Activated CD4-positive, alpha-beta memory T cell treated with anti-CD3 and anti-CD28 coated beads, Interleukin-2, amount 10 ng/mL, durations not matched to agents 7 days and 5 days (primary cell): ENCODE results near the gene ALK. TPM values are rescaled to one million over a fixed set of nuclear protein-coding genes. Genes with fewer than 3 reads are reported as not detected.

ENCODE experiments used
- CTCF ChIA-PET: fragments of 350-600 bp; sonication (Branson Sonifier 250); formaldehyde crosslinking; loops from one replicate; lab custom pipeline; 2021; ENCODE audit warnings: antibody characterized with exemption, inconsistent platforms; lab: Charles Lee
- POLR2A ChIA-PET: fragments of 350-600 bp; sonication (Branson Sonifier 250); formaldehyde crosslinking; loops from one replicate; lab custom pipeline; 2021; ENCODE audit warnings: antibody characterized with exemption; lab: Charles Lee
- DNase-seq: peaks from one replicate; pipeline ENCODE4 v3.0.0-alpha.2; 2020
- H3K27ac Mint-ChIP-seq: one replicate; pipeline ENCODE4 v1.8.0; 2021; ENCODE audit warnings: mild to moderate bottlenecking, mixed read lengths
- H3K27me3 Mint-ChIP-seq: one replicate; pipeline ENCODE4 v1.8.0; 2021; ENCODE audit warnings: mixed read lengths
- H3K36me3 Mint-ChIP-seq: one replicate; pipeline ENCODE4 v1.8.0; 2021; ENCODE audit warnings: low read depth, mixed read lengths
- H3K4me1 Mint-ChIP-seq: one replicate; pipeline ENCODE4 v1.8.0; 2021; ENCODE audit warnings: mixed read lengths
- H3K4me3 Mint-ChIP-seq: one replicate; pipeline ENCODE4 v1.8.0; 2021; ENCODE audit warnings: mild to moderate bottlenecking, mixed read lengths
- H3K9me3 Mint-ChIP-seq: one replicate; pipeline ENCODE4 v1.8.0; 2021; ENCODE audit warnings: mixed read lengths
- total RNA-seq, 2 experiments: library from RNA; stranded (reverse); gene quantifications; one replicate each; pipeline ENCODE4 v1.2.3, GENCODE V29; 2021

The ALK gene
- total RNA-seq, 2 experiments from 2014 or later: not detected

DNA sequence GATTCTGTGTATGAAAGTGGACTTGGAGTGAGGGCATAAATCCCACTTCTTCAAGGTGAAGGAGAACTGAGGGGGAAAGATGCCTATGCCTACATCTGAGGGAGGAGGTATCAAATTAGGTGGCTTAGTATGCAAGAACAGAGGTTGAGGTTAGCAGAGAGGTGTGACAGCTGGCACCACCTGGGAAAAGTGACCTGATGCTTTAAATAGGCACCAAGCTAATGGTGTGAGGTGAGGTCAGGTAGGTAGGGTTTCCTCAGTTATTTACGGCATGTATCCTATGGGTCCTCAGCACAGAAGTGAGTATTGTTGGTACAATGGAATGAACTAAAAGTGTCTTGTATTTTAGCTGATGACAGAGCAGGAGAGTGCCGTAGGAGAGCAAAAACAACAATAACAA is 439.0 kb downstream of the ALK start:
- ChIA-PET CTCF (no interaction called here), POLR2A (no interaction called here)
- H3K4me1 Mint-ChIP-seq: no peaks in the 10 kb centered on the region
- no peak overlapping the region for H3K27ac Mint-ChIP-seq
- no peak for DNase-seq
- no peaks in the 10 kb centered on the region for H3K36me3 Mint-ChIP-seq
- no peaks in the 10 kb centered on the region for H3K9me3 Mint-ChIP-seq
- H3K4me3 Mint-ChIP-seq: no peak overlapping the region
- peaks cover 25% of the 10 kb centered on the region for H3K27me3 Mint-ChIP-seq

GRCh38 chr2:29481313-29481712 is 440.1 kb downstream of the ALK start:
- H3K36me3 Mint-ChIP-seq: no peaks in the 10 kb centered on the region
- no peak for DNase-seq
- peaks cover 22% of the 10 kb centered on the region for H3K27me3 Mint-ChIP-seq
- ChIA-PET CTCF (no interaction called here), POLR2A (no interaction called here)
- H3K9me3 Mint-ChIP-seq: no peaks in the 10 kb centered on the region
- H3K27ac Mint-ChIP-seq: no peak overlapping the region
- no peak overlapping the region for H3K4me3 Mint-ChIP-seq
- H3K4me1 Mint-ChIP-seq: no peaks in the 10 kb centered on the region

DNA sequence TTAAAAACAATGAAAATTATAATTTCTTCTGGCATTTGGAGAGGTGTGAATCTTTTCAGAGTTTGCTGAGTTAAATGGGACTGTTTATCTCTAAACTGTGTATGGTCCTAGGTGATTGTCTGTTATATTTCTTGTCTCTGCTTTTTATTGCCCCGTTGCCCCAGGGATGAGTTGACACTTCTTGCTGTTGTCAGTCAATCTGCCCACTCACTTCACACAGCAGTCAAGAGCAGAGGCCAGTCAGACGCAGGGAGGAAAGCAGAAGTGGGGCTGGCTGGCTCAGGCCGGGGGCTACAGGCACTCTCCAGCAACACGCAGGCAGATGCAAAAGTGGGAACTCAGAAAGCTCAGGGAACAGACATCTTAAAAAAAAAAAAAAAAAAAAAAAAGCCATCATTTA is 441.0 kb downstream of the ALK start:
- Mint-ChIP-seq H3K9me3 (no peaks in the 10 kb centered on the region), H3K27me3 (peaks cover 14% of the 10 kb centered on the region), H3K4me1 (no peaks in the 10 kb centered on the region), H3K36me3 (no peaks in the 10 kb centered on the region), H3K4me3 (no peak overlapping the region), H3K27ac (no peak overlapping the region)
- ChIA-PET CTCF (no interaction called here), POLR2A (no interaction called here)
- no peak for DNase-seq

GRCh38 chr2:29479401-29479800 is 442.0 kb downstream of the ALK start:
- DNase-seq: no peak
- Mint-ChIP-seq H3K4me1 (no peaks in the 10 kb centered on the region), H3K9me3 (no peaks in the 10 kb centered on the region), H3K27ac (no peak overlapping the region), H3K4me3 (no peak overlapping the region), H3K36me3 (no peaks in the 10 kb centered on the region), H3K27me3 (peaks cover 11% of the 10 kb centered on the region)
- ChIA-PET CTCF (no interaction called here), POLR2A (no interaction called here)

- no peaks in the 10 kb centered on the region for H3K9me3 Mint-ChIP-seq
- ChIA-PET POLR2A (no interaction called here), CTCF (no interaction called here)
- H3K4me3 Mint-ChIP-seq: no peak overlapping the region
- no peaks in the 10 kb centered on the region for H3K36me3 Mint-ChIP-seq
- no peak overlapping the region for H3K27ac Mint-ChIP-seq
- H3K27me3 Mint-ChIP-seq: peaks cover 11% of the 10 kb centered on the region
- no peak for DNase-seq
- no peaks in the 10 kb centered on the region for H3K4me1 Mint-ChIP-seq
Measured at GRCh38 chr2:29478641-29479040, 442.7 kb downstream of the ALK start.

GRCh38 chr2:29477186-29477585 is 444.2 kb downstream of the ALK start:
- CTCF ChIA-PET: no interaction called here
- no peaks in the 10 kb centered on the region for H3K4me1 Mint-ChIP-seq
- H3K9me3 Mint-ChIP-seq: no peaks in the 10 kb centered on the region
- POLR2A ChIA-PET: no interaction called here
- H3K4me3 Mint-ChIP-seq: no peak overlapping the region
- H3K27me3 Mint-ChIP-seq: peaks cover 6% of the 10 kb centered on the region
- DNase-seq: no peak
- H3K36me3 Mint-ChIP-seq: no peaks in the 10 kb centered on the region
- no peak overlapping the region for H3K27ac Mint-ChIP-seq

GRCh38 chr2:29475499-29475898 is 445.9 kb downstream of the ALK start:
- Mint-ChIP-seq H3K27ac (no peak overlapping the region), H3K9me3 (no peaks in the 10 kb centered on the region), H3K27me3 (peaks cover 6% of the 10 kb centered on the region), H3K4me1 (no peaks in the 10 kb centered on the region), H3K36me3 (no peaks in the 10 kb centered on the region), H3K4me3 (no peak overlapping the region)
- ChIA-PET CTCF (no interaction called here), POLR2A (no interaction called here)
- no peak for DNase-seq

- Mint-ChIP-seq H3K4me1 (no peaks in the 10 kb centered on the region), H3K36me3 (no peaks in the 10 kb centered on the region), H3K27ac (no peak overlapping the region), H3K27me3 (peaks cover 10% of the 10 kb centered on the region), H3K4me3 (no peak overlapping the region), H3K9me3 (no peaks in the 10 kb centered on the region)
- DNase-seq: no peak
- CTCF ChIA-PET: no interaction called here
- POLR2A ChIA-PET: no interaction called here
Measured at GRCh38 chr2:29469961-29470360, 451.4 kb downstream of the ALK start.

DNA sequence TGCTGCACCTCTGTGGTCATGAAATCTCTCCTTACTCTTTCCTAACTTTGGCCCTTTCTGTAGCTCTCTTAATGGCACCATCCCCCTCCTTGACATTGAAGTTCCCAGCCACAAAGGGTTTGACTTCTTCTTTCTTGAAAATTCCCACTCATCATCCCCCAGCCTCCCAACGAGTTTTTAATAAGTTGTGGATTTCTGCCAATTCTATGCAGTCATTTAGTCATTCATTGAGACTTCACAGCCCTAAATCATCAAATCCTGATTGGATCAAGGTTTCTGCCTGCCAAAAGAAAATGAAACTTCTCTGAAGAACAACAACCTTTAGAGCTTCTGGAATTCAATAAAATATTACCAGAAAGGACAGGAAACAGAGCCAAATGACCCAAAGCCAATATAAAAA is 451.9 kb downstream of the ALK start:
- no peak overlapping the region for H3K4me3 Mint-ChIP-seq
- H3K36me3 Mint-ChIP-seq: no peaks in the 10 kb centered on the region
- no peaks in the 10 kb centered on the region for H3K4me1 Mint-ChIP-seq
- peaks cover 15% of the 10 kb centered on the region for H3K27me3 Mint-ChIP-seq
- ChIA-PET POLR2A (no interaction called here), CTCF (no interaction called here)
- H3K9me3 Mint-ChIP-seq: no peaks in the 10 kb centered on the region
- H3K27ac Mint-ChIP-seq: no peak overlapping the region
- no peak for DNase-seq

DNA sequence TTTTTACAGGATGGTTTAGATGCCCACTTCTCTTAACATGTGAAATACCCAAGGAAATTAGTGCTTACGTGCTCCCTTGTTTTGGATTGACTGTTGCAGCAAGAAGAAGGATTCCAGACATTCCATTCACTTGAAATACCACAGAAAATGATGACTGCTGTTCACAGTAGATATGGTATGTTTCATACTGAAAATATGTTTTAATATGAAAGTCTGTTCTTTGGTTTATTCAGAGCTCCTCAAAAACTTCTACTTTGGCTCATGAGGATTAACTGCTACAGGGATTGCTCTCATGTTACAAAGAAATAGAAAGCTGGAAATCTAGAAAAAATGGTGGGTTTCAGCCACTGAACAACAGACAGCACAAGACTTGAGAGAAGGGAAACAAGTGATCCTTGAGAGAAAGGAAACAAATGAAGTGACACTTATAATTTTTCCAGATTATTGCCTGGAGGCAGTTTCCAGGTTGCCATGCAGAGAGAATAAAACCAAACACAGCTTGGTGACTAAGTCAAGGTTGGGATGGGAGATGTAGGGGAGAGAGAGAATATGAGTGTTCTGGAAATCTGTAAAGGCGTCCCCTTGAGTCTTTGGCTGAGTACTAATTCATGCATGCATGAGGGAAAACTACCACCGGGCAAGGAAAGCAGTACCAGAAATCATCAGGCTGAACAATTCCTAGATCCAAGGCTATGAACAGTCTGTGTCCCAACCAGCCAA is 458.0 kb downstream of the ALK start:
- Mint-ChIP-seq H3K27ac (no peak overlapping the region), H3K9me3 (no peaks in the 10 kb centered on the region), H3K4me3 (no peak overlapping the region), H3K27me3 (peaks cover 19% of the 10 kb centered on the region), H3K36me3 (no peaks in the 10 kb centered on the region), H3K4me1 (no peaks in the 10 kb centered on the region)
- DNase-seq: no peak
- ChIA-PET CTCF (no interaction called here), POLR2A (no interaction called here)

DNA sequence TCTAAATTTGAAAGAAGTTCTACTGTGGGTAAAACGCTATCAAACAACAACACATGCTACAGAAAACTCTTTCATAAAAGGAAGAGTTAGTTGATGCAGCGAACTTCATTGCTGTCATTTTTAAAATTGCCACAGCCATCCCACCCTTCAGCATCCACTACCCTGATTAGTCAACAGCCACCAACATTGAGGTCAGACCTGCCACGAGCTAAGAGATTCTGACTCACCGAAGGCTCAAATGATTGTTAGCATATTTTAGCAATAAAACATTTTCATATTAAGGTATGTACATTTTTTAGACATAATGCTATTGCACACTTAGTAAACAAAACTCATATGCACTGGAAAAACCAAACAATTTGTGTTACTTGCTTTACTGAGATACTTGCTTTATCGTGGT is 459.1 kb downstream of the ALK start:
- no peaks in the 10 kb centered on the region for H3K4me1 Mint-ChIP-seq
- ChIA-PET CTCF (no interaction called here), POLR2A (no interaction called here)
- no peaks in the 10 kb centered on the region for H3K9me3 Mint-ChIP-seq
- no peaks in the 10 kb centered on the region for H3K36me3 Mint-ChIP-seq
- H3K4me3 Mint-ChIP-seq: no peak overlapping the region
- H3K27me3 Mint-ChIP-seq: peaks cover 26% of the 10 kb centered on the region
- H3K27ac Mint-ChIP-seq: no peak overlapping the region
- no peak for DNase-seq

DNA sequence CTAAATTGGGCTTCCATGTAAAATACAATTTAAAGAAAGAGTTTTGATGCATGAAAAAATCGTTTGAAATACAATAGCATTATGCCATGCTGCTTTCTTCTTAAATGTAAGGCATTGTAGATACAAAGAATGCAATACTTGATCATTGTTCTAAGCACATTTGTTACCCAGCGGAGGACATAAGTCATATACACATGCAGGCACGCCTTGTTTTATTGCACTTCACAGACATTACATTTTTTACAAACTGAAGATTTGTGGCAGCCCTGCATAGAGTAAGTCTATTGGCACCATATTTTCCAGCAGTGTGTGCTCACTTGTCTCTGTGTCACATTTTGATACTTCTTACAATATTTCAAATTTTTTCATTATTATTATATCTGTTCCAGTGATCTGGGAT is 461.2 kb downstream of the ALK start:
- Mint-ChIP-seq H3K27ac (no peak overlapping the region), H3K4me3 (no peak overlapping the region), H3K4me1 (no peaks in the 10 kb centered on the region), H3K27me3 (peaks cover 31% of the 10 kb centered on the region), H3K36me3 (no peaks in the 10 kb centered on the region), H3K9me3 (no peaks in the 10 kb centered on the region)
- DNase-seq: no peak
- ChIA-PET CTCF (no interaction called here), POLR2A (no interaction called here)

GRCh38 chr2:29459445-29460179 is 461.8 kb downstream of the ALK start:
- POLR2A ChIA-PET: no interaction called here
- Mint-ChIP-seq H3K27me3 (peaks cover 31% of the 10 kb centered on the region), H3K36me3 (no peaks in the 10 kb centered on the region), H3K4me1 (no peaks in the 10 kb centered on the region), H3K9me3 (no peaks in the 10 kb centered on the region), H3K4me3 (no peak overlapping the region), H3K27ac (no peak overlapping the region)
- CTCF ChIA-PET: no interaction called here
- DNase-seq: no peak

GRCh38 chr2:29456429-29456828 is 465.0 kb downstream of the ALK start:
- Mint-ChIP-seq H3K36me3 (no peaks in the 10 kb centered on the region), H3K4me3 (no peak overlapping the region), H3K27ac (no peak overlapping the region), H3K9me3 (no peaks in the 10 kb centered on the region), H3K27me3 (peaks cover 24% of the 10 kb centered on the region), H3K4me1 (no peaks in the 10 kb centered on the region)
- POLR2A ChIA-PET: no interaction called here
- no peak for DNase-seq
- CTCF ChIA-PET: no interaction called here
